HUES6 (cell line): ENCODE measurements around the gene EVI5.
A peak's percentile ranks its signal among the peaks of the same experiment; 100 is the strongest.
"Not testable (repeated sequence)": the region's sequence is repeated elsewhere in the genome, so short reads cannot be mapped to it uniquely, and the experiment has no call there.

ENCODE experiments used
- H3K27ac ChIP-seq: 2 replicates; pipeline ENCODE4 v1.7.0; 2013; ENCODE audit warnings: low read depth, mild to moderate bottlenecking, low read length, inconsistent platforms
- H3K27me3 ChIP-seq: 2 replicates; pipeline ENCODE4 v1.6.1; 2013; ENCODE audit warnings: low read length; ENCODE audit not compliant: control insufficient read depth, insufficient read depth
- H3K36me3 ChIP-seq: 2 replicates; pipeline ENCODE4 v1.6.1; 2013; ENCODE audit warnings: low read length; ENCODE audit not compliant: control insufficient read depth, insufficient read depth
- H3K4me1 ChIP-seq: 2 replicates; pipeline ENCODE4 v1.6.1; 2013; ENCODE audit warnings: low read length; ENCODE audit not compliant: control insufficient read depth, insufficient read depth
- H3K4me3 ChIP-seq: 2 replicates; pipeline ENCODE4 v1.5.1; 2013; ENCODE audit warnings: low read depth, low read length
- H3K9ac ChIP-seq: one replicate; pipeline ENCODE4 v1.6.1; 2013; ENCODE audit warnings: mild to moderate bottlenecking, low read length
- H3K9me3 ChIP-seq: 2 replicates; pipeline ENCODE4 v1.6.1; 2013; ENCODE audit warnings: low read depth, low read length; ENCODE audit not compliant: control insufficient read depth, insufficient read depth

The EVI5 gene

DNA sequence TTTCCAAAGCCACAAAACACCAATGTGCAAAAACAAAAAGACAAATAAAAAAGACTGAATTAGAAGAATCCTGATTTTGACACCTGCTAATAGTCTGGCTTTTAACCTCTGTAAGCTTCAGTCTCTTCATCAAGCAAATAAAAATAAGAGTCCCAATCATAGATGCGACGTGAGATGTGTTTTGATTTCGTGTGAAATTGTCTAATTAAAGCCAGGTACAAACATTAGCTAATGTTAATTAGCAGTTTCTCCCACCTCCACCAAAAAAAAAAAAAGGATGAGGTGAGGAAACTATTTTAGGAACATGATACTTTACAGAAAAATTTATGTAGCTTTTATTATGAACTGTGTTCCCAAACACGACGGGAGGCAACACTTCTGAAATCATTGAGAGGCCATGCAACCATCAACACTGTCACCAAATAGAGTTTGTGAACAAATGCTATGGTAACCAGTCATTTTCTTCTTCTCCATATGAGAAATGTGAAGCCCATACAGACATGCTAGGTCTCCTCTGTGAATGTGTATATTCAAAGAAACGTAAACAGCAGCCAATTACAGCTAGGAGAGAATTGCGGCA is 6.7 kb upstream of the EVI5 start:
- 0 out of 2 replicates have a peak, but pooled peaks cover under 1% of the 10 kb centered on the region for H3K27me3 ChIP-seq
- no peaks in the 10 kb centered on the region for H3K9me3 ChIP-seq
- peaks cover 13% of the 10 kb centered on the region for H3K4me1 ChIP-seq
- H3K27ac ChIP-seq = 0 out of 2 replicates have a peak overlapping the region, but pooled peaks have one; percentile 11
- no peaks in the 10 kb centered on the region for H3K36me3 ChIP-seq
- H3K9ac ChIP-seq = no peak overlapping the region
- peak overlapping the region; percentile 18; the same call in 1 of the 2 replicates for H3K4me3 ChIP-seq

DNA sequence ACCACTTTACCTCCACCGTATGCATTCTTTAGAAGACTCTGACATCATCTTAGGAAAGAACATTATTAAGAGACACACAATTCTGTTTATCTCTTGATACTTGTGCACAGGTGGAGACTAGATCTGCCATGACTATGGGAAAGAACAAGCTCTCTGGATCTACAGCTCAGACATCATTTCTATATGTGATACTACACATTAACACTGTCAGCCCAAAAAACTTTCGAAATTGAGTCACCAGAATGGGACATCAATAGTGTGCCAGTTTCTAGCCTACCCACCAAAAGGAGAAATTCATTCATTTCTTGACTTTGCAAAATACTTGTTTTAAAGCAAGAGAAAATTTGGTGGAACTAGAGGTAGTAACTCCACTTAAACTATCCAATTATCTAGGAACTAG is 6.0 kb upstream of the EVI5 start:
- H3K27ac ChIP-seq = no peak overlapping the region

DNA sequence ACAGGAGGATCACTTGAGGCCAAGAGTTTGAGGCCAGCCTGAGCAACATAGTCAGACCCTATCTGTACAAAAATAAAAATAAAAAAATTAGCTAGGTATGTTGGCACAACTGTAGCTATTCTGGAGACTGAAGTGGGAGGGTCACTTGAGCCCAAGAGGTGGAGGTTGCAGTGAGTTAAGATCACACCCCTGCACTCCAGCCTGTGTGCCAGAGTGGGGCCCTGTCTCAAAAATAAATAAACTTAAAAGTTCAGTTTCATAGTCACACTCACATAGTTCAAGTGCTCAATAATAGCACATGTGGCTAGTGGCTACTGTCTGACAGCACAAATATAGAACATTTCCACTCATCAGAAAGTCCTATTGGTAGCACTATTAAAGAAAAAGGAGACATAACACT is 5.2 kb upstream of the EVI5 start:
- peaks cover 13% of the 10 kb centered on the region for H3K4me1 ChIP-seq
- no peaks in the 10 kb centered on the region for H3K9me3 ChIP-seq
- H3K9ac ChIP-seq = no peak overlapping the region

More for the DNA sequence above, 6.0 kb upstream of the EVI5 start:
- Histone ChIP-seq H3K9ac (no peak overlapping the region), H3K4me1 (peaks cover 13% of the 10 kb centered on the region), H3K9me3 (no peaks in the 10 kb centered on the region), H3K27me3 (0 out of 2 replicates have a peak, but pooled peaks cover 3% of the 10 kb centered on the region), H3K4me3 (no peak overlapping the region), H3K36me3 (no peaks in the 10 kb centered on the region)

DNA sequence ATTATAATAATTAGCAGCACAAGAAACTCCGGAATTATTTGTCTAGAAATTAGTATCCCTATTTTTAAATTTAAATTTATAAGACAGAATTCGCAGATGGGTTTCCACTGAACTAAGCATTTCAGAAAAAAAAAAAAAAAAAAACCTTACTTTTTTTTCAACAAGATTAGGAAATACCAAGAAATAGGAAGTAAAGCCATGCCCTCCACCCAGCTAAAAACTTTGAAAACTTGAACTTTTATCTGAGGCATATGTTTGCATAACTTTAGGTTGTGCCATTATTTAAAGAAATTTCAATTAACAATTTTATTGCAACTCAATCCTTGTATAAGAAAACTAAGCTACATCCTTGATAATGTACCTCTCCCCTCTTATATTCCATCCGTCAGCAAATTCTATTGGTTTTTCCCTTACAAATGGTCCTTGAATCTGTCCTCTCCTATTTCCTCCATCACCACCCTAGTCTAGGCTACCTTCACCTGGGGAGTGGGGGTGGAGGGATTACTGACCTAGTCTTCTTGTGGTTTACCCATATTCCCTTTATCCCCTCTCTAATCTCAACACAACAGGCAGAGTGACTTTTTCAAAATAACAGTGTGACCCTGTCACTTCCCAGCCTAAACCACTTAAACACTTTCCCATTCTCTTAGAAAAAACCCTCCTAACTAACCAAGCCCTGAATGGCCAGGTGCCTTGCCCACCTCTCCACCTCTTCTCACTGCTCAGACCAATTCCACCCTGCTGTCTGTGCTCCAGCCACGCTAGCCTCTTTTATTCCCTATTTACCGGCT is 1.4 kb upstream of the EVI5 start:
- no peak overlapping the region for H3K27ac ChIP-seq
- H3K9ac ChIP-seq = no peak overlapping the region

More for the DNA sequence above, 5.2 kb upstream of the EVI5 start:
- Histone ChIP-seq H3K36me3 (no peaks in the 10 kb centered on the region), H3K27ac (no peak overlapping the region), H3K4me3 (no peak overlapping the region), H3K27me3 (0 out of 2 replicates have a peak, but pooled peaks cover 3% of the 10 kb centered on the region)

DNA sequence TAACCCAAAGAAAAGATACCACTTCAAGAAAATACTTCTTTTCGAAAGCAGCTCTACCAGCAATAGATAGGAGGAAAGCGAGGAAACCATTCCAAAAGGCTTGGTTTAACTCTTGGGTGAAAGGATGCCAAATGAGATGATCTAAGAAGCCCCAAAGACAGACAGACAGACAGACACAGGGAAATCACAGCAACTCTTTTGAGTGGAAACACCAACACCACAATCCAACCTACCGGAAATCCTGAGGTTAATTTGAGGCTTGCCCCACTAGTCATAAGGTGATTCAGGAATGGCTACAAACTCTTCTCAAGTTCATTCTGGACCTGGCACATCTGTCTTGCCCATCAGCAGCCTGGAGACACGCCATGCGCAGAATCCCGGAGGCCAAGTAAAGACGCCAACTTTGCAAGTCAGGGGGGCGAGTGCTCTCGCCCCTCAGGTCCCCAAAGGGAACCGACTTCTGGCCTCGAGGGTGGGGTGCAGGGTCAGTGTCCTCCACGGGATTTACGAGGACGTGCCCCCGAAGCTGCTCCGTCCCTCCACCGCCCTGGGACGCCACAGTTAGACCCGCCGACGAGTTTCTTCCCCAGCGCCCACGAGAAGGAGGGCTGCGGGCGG is 778 bp downstream of the EVI5 start:
- no peak overlapping the region for H3K27ac ChIP-seq
- H3K27me3 ChIP-seq = 0 out of 2 replicates have a peak, but pooled peaks cover 3% of the 10 kb centered on the region
- H3K9ac ChIP-seq = peak overlapping the region; percentile 88
- no peaks in the 10 kb centered on the region for H3K9me3 ChIP-seq
- H3K36me3 ChIP-seq = no peaks in the 10 kb centered on the region
- peak overlapping the region; percentile 94 for H3K4me3 ChIP-seq
- H3K4me1 ChIP-seq = no peaks in the 10 kb centered on the region; the same call in 1 of the 2 replicates

More for the DNA sequence above, 1.4 kb upstream of the EVI5 start:
- Histone ChIP-seq H3K4me3 (no peak overlapping the region), H3K9me3 (no peaks in the 10 kb centered on the region), H3K4me1 (peaks cover 2% of the 10 kb centered on the region), H3K27me3 (0 out of 2 replicates have a peak, but pooled peaks cover 3% of the 10 kb centered on the region), H3K36me3 (no peaks in the 10 kb centered on the region)

DNA sequence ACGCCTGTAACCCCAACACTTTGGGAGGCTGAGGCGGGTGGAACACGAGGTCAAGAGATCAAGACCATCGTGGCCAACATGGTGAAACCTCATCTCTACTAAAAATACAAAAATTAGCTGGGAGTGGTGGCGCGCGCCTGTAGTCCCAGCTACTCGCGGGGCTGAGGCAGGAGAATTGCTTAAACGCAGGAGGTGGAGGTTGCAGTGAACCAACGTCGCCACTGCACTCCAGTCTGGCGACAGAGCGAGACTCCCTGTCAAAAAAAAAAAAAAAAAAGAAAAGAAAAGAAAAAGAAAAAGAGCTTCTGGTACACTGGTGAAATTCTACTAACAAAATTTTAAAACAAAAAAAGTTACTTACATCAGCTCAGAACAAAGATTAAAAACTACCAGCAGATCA is 1.4 kb downstream of the EVI5 start:
- peak overlapping the region; percentile 94 for H3K4me3 ChIP-seq
- H3K9me3 ChIP-seq, H3K9ac ChIP-seq, H3K36me3 ChIP-seq, H3K27me3 ChIP-seq, H3K27ac ChIP-seq, H3K4me1 ChIP-seq: not testable (repeated sequence)

DNA sequence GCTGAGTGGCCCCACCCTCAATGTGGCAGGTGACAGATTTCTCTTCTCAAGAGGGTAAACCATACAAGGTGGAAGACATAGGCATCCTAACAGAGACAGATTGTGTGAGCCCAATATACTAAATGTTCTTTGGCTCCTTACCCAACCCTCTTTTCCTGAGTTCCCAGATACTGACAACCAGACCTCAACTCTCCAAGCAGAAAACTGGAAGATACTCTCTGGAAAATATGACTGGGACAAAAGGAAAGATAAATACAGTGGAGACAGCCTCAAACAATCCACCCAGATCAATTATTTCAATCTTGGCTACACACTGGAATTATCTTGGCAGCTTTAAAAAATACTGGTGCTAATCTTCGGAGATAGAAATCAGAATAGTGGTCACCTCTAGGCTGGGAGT is 6.5 kb downstream of the EVI5 start:
- Histone ChIP-seq H3K9ac (no peak overlapping the region), H3K36me3 (no peaks in the 10 kb centered on the region), H3K4me3 (no peak overlapping the region), H3K4me1 (peaks cover 10% of the 10 kb centered on the region), H3K9me3 (no peaks in the 10 kb centered on the region), H3K27me3 (no peaks in the 10 kb centered on the region), H3K27ac (no peak overlapping the region)

DNA sequence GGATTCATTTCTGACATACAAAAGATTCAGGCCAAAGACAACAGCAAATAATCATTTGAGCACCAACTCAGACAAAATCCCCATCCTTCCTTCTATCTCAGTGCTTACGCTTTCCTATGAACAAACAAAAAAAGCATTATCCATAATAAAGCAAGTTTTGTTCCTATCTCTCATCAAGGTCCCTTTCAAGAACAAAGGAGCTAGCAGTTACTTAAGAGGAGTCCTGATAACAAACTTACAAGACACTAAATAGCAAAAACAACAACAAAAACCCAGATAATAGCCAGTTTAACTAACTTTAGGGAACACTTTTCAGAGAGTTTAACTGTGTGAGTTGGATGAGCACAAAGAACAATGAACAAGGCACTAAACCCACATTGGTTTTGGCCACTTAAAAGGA is 10.5 kb downstream of the EVI5 start:
- no peaks in the 10 kb centered on the region for H3K27me3 ChIP-seq
- H3K4me1 ChIP-seq = peaks cover 10% of the 10 kb centered on the region
- H3K4me3 ChIP-seq = no peak overlapping the region
- H3K9me3 ChIP-seq = no peaks in the 10 kb centered on the region
- no peaks in the 10 kb centered on the region for H3K36me3 ChIP-seq
- H3K9ac ChIP-seq = no peak overlapping the region
- no peak overlapping the region for H3K27ac ChIP-seq

DNA sequence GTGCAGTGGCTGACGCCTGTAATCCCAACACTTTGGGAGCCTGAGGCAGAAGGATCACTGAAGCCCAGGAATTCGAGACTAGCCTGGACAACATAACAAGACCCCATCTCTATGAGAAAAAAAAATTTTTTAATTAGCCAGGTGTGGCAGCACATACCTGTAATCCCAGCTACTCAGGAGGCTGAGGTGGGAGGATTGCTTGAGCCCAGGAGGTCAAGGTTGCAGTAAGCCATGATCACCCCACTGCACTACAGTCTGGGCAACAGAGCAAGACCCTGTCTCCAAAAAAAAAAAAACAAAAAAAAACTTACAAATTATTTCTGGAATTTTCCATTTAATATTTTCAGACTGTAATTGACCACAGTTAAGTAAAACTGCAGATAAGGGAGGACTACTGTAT is 11.2 kb downstream of the EVI5 start:
- H3K9me3 ChIP-seq, H3K27me3 ChIP-seq, H3K36me3 ChIP-seq, H3K4me3 ChIP-seq, H3K27ac ChIP-seq, H3K9ac ChIP-seq: not testable (repeated sequence)
- peaks cover 10% of the 10 kb centered on the region for H3K4me1 ChIP-seq

DNA sequence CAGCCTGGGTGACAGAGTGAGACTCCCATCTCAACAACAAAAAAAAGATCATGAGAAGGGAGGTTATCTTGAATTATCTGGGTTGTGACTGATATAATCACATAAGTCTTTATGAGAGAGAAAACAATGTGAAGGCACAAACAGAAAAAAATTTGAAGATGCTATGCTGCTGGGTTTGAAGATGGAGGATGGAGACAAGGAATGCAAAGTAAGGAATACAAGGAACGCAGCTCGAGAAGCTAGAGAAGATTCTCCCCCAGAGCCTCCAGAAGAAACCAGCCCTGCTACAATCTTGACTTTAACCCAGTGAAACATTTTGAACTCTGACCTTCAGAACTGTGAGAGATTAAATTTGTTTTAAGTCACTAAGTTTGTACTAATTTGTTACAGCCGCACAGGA is 15.1 kb downstream of the EVI5 start:
- H3K4me1 ChIP-seq = peaks cover 6% of the 10 kb centered on the region
- H3K9ac ChIP-seq = no peak overlapping the region
- no peaks in the 10 kb centered on the region for H3K9me3 ChIP-seq
- H3K27ac ChIP-seq = no peak overlapping the region
- no peaks in the 10 kb centered on the region for H3K27me3 ChIP-seq
- no peak overlapping the region for H3K4me3 ChIP-seq
- H3K36me3 ChIP-seq = no peaks in the 10 kb centered on the region

DNA sequence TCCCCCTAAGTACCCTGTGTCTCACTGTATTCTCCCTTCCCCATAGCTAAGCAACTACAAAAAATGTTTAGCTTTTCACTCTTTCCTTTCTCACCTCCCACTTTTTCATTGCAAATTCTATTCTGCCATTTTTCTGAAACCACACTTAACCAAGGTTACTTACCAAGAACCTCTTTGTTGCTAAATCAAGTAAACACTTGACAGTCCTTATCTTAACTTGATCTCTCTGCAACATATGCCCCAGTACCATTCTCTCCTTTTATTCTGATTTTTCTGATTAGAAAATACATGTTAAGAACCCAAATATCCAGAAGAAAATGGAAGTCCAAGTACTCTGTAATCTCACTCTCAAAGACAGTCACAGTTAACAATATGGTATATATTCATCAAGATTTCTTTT is 16.0 kb downstream of the EVI5 start:
- Histone ChIP-seq H3K27ac (no peak overlapping the region), H3K9ac (no peak overlapping the region), H3K36me3 (no peaks in the 10 kb centered on the region), H3K27me3 (no peaks in the 10 kb centered on the region), H3K9me3 (no peaks in the 10 kb centered on the region), H3K4me3 (no peak overlapping the region), H3K4me1 (no peaks in the 10 kb centered on the region)
